Immature natural killer cell (primary cell): ENCODE results near the gene TPRG1. TPM values are rescaled to one million over a fixed set of nuclear protein-coding genes. Genes with fewer than 3 reads are reported as not detected.

ENCODE experiments used
- DNase-seq, 3 donors: peaks; one replicate each; pipeline ENCODE4 v3.0.0; 2022; ENCODE audit warnings: mixed read lengths in 1 of 3
- H3K27ac Mint-ChIP-seq, 6 donors: one replicate each; pipeline ENCODE4 v1.8.0; 2020; ENCODE audit warnings: mixed read lengths in 6 of 6, mild to moderate bottlenecking in 5 of 6, inconsistent platforms in 4 of 6, moderate library complexity in 3 of 6
- H3K27me3 Mint-ChIP-seq, 3 donors: one replicate each; pipeline ENCODE4 v1.8.0; 2020 to 2021; ENCODE audit warnings: low read depth in 3 of 3, mild to moderate bottlenecking in 3 of 3, mixed read lengths in 3 of 3, moderate library complexity in 3 of 3, inconsistent platforms in 1 of 3
- H3K36me3 Mint-ChIP-seq, 3 donors: one replicate each; pipeline ENCODE4 v1.8.0; 2020; ENCODE audit warnings: mixed read lengths in 3 of 3, inconsistent platforms in 2 of 3, mild to moderate bottlenecking in 2 of 3
- H3K4me1 Mint-ChIP-seq, 2 donors: one replicate each; pipeline ENCODE4 v1.8.0; 2020; ENCODE audit warnings: inconsistent platforms in 2 of 2, mild to moderate bottlenecking in 2 of 2, mixed read lengths in 2 of 2, moderate library complexity in 1 of 2
- H3K4me3 Mint-ChIP-seq, 5 donors: one replicate each; pipeline ENCODE4 v1.8.0; 2020; ENCODE audit warnings: mild to moderate bottlenecking in 5 of 5, mixed read lengths in 5 of 5, inconsistent platforms in 3 of 5, moderate library complexity in 3 of 5
- H3K9me3 Mint-ChIP-seq, 6 donors: one replicate each; pipeline ENCODE4 v1.8.0; 2020; ENCODE audit warnings: mild to moderate bottlenecking in 6 of 6, mixed read lengths in 6 of 6, inconsistent platforms in 4 of 6, moderate library complexity in 3 of 6
- polyA plus RNA-seq, 3 donors: library from polyadenylated mRNA; unstranded; fragments of 300-500 nt; fragmentation: Illumina TruSeq; gene quantifications; one replicate each; pipeline ENCODE4 v1.2.3, GENCODE V29; 2021

TPRG1 gene
- polyA plus RNA-seq, 3 donors from 2014 or later, result 0.38 to 6.0 TPM; not detected in 1

DNA sequence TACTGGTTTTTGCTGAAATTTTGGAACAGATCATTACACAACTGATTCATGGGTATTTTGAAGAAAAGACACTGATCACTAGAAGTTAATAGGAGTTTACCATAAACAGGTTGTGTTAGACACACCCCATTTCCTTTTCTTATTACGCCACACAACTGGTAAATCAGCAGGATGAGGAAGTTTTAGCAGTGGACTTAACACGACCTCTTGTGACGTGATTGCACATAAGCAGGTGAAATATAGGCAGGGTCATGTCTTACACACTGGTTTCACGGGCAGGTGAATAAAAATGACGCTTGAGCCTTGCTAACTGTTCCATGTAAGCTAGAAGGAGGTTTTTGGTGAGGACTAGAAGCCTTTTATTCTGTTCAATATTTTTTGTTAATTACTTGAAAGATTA is 27.1 kb upstream of the TPRG1 start:
- DNase-seq, result peak in 2 of 3 donors; percentile 29 to 61
- peak overlapping the region in 1 of 5 donors; percentile 18 for H3K4me3 Mint-ChIP-seq
- peaks cover 22 to 24% of the 10 kb centered on the region in 2 donors for H3K4me1 Mint-ChIP-seq
- H3K27me3 Mint-ChIP-seq, result peaks cover 0 to 11% (median 0%) of the 10 kb centered on the region in 3 donors
- H3K27ac Mint-ChIP-seq, result peak overlapping the region in 3 of 6 donors; percentile 16 to 91 (median 83)
- no peaks in the 10 kb centered on the region for H3K9me3 Mint-ChIP-seq
- H3K36me3 Mint-ChIP-seq, result no peaks in the 10 kb centered on the region

DNA sequence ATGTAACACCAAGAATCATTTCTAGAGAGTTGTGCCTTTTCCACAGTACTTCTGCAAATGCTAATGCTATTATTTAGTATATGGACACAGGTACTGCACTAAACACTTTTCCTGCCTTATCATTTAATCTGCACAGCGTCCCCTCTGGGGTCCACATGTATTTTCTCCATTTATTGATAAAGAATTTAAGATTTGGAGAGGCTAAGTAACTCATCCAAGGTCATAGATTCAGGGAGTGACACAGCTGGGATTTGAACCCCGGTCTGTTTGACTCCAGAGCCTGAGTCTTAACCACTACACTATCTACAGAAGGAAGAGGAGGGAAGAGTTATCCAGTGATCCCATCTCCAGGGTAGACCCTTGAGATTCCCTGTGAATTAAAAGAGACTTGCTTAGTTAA is 24.9 kb upstream of the TPRG1 start:
- Mint-ChIP-seq H3K36me3 (no peaks in the 10 kb centered on the region), H3K9me3 (no peaks in the 10 kb centered on the region), H3K4me3 (no peak overlapping the region), H3K27me3 (peaks cover 0 to 11% (median 0%) of the 10 kb centered on the region in 3 donors), H3K27ac (no peak overlapping the region), H3K4me1 (peaks cover 22 to 23% of the 10 kb centered on the region in 2 donors)
- no peak for DNase-seq

- peaks cover 14 to 15% of the 10 kb centered on the region in 2 donors for H3K4me1 Mint-ChIP-seq
Observed at GRCh38 chr3:189148081-189148507, 23.7 kb upstream of the TPRG1 start.

GRCh38 chr3:189149203-189149602 is 22.6 kb upstream of the TPRG1 start:
- no peak overlapping the region for H3K27ac Mint-ChIP-seq
- no peaks in the 10 kb centered on the region for H3K9me3 Mint-ChIP-seq
- no peaks in the 10 kb centered on the region for H3K36me3 Mint-ChIP-seq
- peaks cover 7 to 8% of the 10 kb centered on the region in 2 donors for H3K4me1 Mint-ChIP-seq
- DNase-seq, result no peak
- H3K27me3 Mint-ChIP-seq, result peaks cover 2 to 7% (median 3%) of the 10 kb centered on the region in 3 donors
- H3K4me3 Mint-ChIP-seq, result no peak overlapping the region

More at GRCh38 chr3:189148081-189148507, 23.7 kb upstream of the TPRG1 start:
- peak overlapping the region in 1 of 6 donors; percentile 10 for H3K27ac Mint-ChIP-seq
- peaks cover 0 to 10% (median 2%) of the 10 kb centered on the region in 3 donors for H3K27me3 Mint-ChIP-seq
- peak; percentile 40 to 63 (median 49) for DNase-seq
- H3K4me3 Mint-ChIP-seq, result no peak overlapping the region
- H3K9me3 Mint-ChIP-seq, result no peaks in the 10 kb centered on the region
- H3K36me3 Mint-ChIP-seq, result no peaks in the 10 kb centered on the region

GRCh38 chr3:189157232-189158007 is 14.4 kb upstream of the TPRG1 start:
- H3K4me1 Mint-ChIP-seq, result no peaks in the 10 kb centered on the region
- H3K27me3 Mint-ChIP-seq, result peaks cover 4 to 9% (median 8%) of the 10 kb centered on the region in 3 donors
- H3K36me3 Mint-ChIP-seq, result no peaks in the 10 kb centered on the region
- H3K4me3 Mint-ChIP-seq, result no peak overlapping the region
- no peaks in the 10 kb centered on the region for H3K9me3 Mint-ChIP-seq
- H3K27ac Mint-ChIP-seq, result no peak overlapping the region
- no peak for DNase-seq

DNA sequence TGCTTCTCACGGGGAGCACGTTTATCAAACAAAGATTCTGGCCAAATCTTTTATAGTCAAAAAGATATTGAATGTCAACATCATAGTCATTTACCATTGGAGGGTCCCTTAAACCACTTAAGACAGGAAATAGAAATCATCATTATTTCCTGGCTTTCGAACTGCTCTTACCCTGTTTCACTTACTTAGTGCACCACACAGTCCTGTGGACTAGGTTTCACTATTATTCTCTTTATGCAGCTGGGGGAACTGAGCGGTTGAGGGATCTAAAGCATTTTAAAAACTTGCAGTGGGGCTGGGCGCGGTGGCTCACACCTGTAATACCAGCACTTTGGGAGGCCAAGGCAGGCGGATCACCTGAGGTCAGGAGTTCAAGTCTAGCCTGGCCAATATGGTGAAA is 13.7 kb upstream of the TPRG1 start:
- H3K36me3 Mint-ChIP-seq, result no peaks in the 10 kb centered on the region
- peaks cover 4 to 8% (median 7%) of the 10 kb centered on the region in 3 donors for H3K27me3 Mint-ChIP-seq
- no peak overlapping the region for H3K27ac Mint-ChIP-seq
- no peak overlapping the region for H3K4me3 Mint-ChIP-seq
- H3K4me1 Mint-ChIP-seq, result no peaks in the 10 kb centered on the region
- no peak for DNase-seq
- no peaks in the 10 kb centered on the region for H3K9me3 Mint-ChIP-seq

DNA sequence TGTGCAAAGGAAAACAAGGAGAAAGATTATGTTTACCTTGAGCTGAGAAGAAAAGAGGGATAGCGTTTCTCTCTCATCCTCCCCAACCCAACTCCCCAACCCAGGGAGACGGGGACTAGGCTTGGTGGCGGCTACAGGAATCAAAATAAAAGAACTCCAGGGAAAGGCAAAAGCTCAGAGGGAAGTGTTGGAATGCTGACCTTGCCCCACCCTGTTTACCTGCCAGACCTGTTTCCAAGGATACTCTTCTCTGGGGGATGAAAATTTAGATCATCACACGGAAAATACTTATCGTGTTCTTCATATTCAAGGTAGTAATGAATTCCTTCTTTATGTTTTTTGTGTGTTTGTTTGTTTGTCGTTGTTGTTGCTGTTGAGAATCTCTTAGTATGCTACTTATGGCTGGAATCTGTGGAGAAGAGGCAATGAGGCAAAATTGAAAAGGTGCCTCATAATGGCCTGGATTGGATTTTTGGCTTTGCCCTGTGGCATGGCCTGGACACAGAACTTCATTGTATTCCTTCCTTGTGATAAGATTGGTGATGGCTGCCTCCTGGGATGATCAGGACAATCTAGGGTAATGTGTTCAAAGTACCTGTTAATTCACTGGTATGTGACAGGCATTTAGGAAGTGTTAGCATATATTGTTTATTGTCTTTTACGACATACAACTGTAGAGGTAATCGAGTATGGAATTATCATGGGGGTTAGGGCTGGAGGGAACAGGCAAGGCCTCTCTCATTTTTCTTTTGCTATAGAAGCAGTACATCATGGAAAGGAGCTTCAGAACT is 11.1 kb upstream of the TPRG1 start:
- Mint-ChIP-seq H3K27me3 (peaks cover 2 to 8% (median 6%) of the 10 kb centered on the region in 3 donors), H3K36me3 (no peaks in the 10 kb centered on the region), H3K27ac (no peak overlapping the region), H3K4me3 (no peak overlapping the region), H3K9me3 (no peaks in the 10 kb centered on the region), H3K4me1 (no peaks in the 10 kb centered on the region)
- DNase-seq, result no peak

GRCh38 chr3:189165092-189165612 is 6.6 kb upstream of the TPRG1 start:
- Mint-ChIP-seq H3K36me3 (no peaks in the 10 kb centered on the region), H3K27ac (no peak overlapping the region), H3K4me1 (no peaks in the 10 kb centered on the region), H3K9me3 (no peaks in the 10 kb centered on the region), H3K4me3 (no peak overlapping the region), H3K27me3 (peaks cover 0 to 3% (median 0%) of the 10 kb centered on the region in 3 donors)
- no peak for DNase-seq

DNA sequence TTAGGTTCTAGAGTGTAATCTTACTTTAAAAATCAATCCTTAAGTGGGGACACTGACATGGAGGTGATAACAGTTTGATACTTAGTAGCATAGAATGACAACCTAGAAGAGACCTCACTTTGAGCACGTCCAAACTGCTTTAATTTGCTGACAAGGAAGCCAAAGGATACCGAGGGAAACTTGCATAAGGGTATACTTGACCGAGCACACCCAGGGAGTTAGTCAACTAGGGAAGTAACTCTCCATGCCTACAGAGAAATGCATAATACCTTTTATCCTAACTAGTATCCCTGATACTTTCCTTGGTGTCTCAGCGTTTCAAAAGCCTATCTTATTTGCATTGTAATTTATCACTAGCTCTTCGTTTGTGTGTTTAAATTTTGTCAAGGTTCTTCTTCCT is 5.5 kb upstream of the TPRG1 start:
- no peak for DNase-seq
- no peaks in the 10 kb centered on the region for H3K27me3 Mint-ChIP-seq
- H3K27ac Mint-ChIP-seq, result no peak overlapping the region
- H3K36me3 Mint-ChIP-seq, result no peaks in the 10 kb centered on the region
- no peaks in the 10 kb centered on the region for H3K9me3 Mint-ChIP-seq
- no peaks in the 10 kb centered on the region for H3K4me1 Mint-ChIP-seq
- no peak overlapping the region for H3K4me3 Mint-ChIP-seq

DNA sequence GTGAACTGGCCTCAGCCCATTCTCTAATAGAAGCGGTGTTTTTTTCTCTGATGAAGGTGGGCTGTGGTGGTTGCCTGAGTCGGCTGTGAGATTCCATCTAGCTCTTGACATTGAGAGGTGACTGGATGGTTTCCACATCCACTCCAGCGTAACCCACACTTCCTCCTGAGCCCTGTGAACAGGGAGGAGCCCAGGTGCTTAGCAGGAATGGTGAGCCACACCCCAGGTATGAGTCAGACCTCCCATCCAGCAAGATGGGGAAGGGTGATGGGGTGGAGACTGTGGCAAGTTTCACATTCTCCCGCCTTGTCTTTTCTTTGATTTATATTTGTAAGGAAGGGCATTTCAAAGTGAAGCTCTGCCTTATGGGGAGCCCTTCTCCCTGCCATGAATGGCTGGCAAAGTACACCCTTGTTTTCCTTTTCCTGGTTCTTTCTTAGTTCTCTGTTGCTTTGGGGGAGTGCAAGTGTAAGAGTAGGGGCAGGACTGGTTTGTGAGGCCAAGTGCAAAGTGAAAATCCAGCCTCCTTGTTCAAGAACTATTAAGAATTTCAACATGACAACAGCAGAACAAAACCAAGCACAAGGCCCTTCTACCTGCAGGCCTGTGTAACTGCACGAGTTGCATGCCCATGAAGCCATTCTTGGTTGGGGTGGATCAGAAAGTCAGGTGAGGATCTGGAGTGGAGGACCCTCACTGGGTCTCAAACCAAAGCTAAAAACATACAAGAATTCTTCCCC is 4.6 kb upstream of the TPRG1 start:
- no peak for DNase-seq
- H3K27ac Mint-ChIP-seq, result no peak overlapping the region
- no peaks in the 10 kb centered on the region for H3K27me3 Mint-ChIP-seq
- H3K4me1 Mint-ChIP-seq, result no peaks in the 10 kb centered on the region
- H3K36me3 Mint-ChIP-seq, result no peaks in the 10 kb centered on the region
- H3K4me3 Mint-ChIP-seq, result no peak overlapping the region
- H3K9me3 Mint-ChIP-seq, result no peaks in the 10 kb centered on the region

GRCh38 chr3:189168711-189169110 is 3.1 kb upstream of the TPRG1 start:
- H3K4me3 Mint-ChIP-seq, result no peak overlapping the region
- H3K27me3 Mint-ChIP-seq, result peaks cover 0 to 2% (median 0%) of the 10 kb centered on the region in 3 donors
- no peak for DNase-seq
- no peaks in the 10 kb centered on the region for H3K4me1 Mint-ChIP-seq
- no peaks in the 10 kb centered on the region for H3K9me3 Mint-ChIP-seq
- H3K27ac Mint-ChIP-seq, result no peak overlapping the region
- H3K36me3 Mint-ChIP-seq, result no peaks in the 10 kb centered on the region

DNA sequence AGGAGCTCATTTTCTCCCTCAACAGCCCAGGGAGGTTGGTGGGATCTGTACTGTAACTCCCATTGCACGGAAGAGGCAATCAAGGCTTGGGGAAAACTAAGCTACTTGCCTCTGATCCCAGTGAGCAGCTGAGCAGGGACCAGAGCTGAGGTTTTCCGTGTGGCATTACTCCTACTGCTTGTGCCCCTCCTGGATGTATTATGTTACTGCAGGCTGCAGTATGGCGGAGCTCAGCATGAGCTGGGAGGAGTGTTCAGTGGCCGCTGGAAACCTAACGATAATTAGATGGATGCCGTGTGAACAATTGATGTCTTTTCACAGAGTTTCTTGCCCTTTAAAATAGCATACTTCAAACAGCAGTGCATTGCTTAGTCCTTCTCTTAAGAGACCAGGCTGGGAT is 2.0 kb upstream of the TPRG1 start:
- H3K9me3 Mint-ChIP-seq, result no peaks in the 10 kb centered on the region
- peaks cover 0 to 2% (median 0%) of the 10 kb centered on the region in 3 donors for H3K27me3 Mint-ChIP-seq
- H3K4me1 Mint-ChIP-seq, result no peaks in the 10 kb centered on the region
- H3K4me3 Mint-ChIP-seq, result no peak overlapping the region
- H3K36me3 Mint-ChIP-seq, result no peaks in the 10 kb centered on the region
- no peak overlapping the region for H3K27ac Mint-ChIP-seq
- DNase-seq, result no peak

- Mint-ChIP-seq H3K4me1 (no peaks in the 10 kb centered on the region), H3K27me3 (peaks cover 0 to 2% (median 0%) of the 10 kb centered on the region in 3 donors), H3K36me3 (no peaks in the 10 kb centered on the region), H3K4me3 (no peak overlapping the region), H3K27ac (no peak overlapping the region), H3K9me3 (no peaks in the 10 kb centered on the region)
- no peak for DNase-seq
Observed at GRCh38 chr3:189170559-189170958, 1.2 kb upstream of the TPRG1 start.
